HG02852 (cell line): ENCODE data around the gene CEACAM21.

Experiments
- ATAC-seq: cut with Tn5 transposase; IDR thresholded peaks from one replicate; pipeline ENCODE4 v1.9.1; 2021; ENCODE audit warnings: mild to moderate bottlenecking, moderate library complexity; ENCODE audit not compliant: unreplicated experiment

The CEACAM21 gene

DNA sequence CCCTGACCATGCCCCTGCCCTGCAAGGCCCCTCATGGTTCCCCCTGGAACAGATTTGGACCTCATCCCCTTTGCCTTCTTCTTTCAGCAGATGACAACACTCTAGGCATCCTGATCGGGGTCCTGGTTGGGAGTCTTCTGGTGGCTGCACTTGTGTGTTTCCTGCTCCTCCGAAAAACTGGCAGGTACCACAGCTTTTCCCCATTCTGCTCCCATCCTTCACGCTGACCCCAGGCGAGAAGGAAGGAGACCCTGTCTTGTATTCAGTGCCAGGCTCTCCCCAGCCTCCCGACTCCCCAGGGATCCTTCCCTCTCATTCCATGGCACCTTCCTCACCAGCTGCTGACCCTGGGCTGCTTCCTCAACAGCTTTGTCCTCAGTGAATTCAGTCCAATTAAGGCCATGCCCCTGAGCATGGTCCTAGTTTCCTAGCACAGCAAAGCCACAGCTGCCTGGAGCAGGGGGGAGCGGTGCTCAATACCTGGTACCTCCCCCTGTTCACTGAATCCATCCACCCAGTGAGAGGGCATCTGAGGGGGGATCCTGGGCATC, 8.4 kb downstream of the CEACAM21 start:
- ATAC-seq: no peak

- no peak for ATAC-seq
Measured at GRCh38 chr19:41584931-41585330, 9.0 kb downstream of the CEACAM21 start.

GRCh38 chr19:41586064-41586463, 10.1 kb downstream of the CEACAM21 start:
- ATAC-seq: no peak

DNA sequence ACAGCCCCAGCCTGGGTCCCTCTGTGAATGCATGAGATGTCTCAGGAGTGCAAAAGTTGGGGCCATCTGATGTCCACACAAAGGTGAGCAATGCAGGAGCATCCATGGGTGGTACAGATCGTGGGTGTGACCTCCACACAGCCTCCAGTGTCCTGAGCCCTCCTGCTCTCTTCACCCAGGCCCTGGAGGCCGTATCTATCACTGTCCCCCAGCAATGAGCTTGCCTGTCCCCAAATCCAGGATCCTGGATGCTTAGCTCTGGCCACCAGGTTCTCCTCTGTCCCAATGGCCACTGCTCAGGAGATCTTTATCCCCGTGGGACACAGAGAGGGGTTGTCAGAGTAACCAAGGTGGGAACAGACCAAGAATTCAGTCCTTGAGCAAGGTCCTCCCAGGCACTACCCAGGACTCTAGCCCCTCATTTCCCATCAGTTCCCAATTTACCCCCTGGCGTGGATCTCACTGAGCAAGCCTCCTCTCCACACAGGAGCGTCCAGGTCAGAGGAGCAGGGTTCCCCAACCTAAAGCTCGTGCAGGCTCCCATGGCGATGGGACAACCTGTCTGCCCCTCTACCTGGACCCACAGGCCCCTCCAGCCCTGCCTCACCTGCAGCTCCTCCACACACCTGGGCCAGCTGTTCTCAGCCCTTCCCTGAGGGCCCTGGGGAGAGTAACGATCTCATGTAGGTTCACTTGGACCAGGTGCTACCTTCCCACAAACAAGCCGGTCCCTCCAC, 11.3 kb downstream of the CEACAM21 start:
- no peak for ATAC-seq

DNA sequence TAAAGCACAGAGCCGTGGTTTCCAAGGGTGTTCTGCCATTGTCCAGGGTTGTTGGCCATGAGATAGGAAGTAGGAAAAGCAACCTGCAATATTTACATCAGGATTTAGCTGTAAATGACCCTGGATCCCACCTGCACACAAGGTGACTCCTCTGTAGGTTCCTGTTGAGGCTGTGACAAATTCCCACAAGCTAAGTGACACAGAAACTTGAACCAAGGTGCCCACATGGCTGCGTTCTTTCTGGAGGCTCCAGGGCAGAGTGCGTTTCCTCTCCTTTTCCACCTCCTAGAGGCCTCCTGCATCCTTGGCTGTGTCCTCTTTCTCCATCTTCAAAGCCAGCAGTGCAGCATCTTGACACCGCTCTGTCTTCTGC, 11.9 kb downstream of the CEACAM21 start:
- no peak for ATAC-seq

DNA sequence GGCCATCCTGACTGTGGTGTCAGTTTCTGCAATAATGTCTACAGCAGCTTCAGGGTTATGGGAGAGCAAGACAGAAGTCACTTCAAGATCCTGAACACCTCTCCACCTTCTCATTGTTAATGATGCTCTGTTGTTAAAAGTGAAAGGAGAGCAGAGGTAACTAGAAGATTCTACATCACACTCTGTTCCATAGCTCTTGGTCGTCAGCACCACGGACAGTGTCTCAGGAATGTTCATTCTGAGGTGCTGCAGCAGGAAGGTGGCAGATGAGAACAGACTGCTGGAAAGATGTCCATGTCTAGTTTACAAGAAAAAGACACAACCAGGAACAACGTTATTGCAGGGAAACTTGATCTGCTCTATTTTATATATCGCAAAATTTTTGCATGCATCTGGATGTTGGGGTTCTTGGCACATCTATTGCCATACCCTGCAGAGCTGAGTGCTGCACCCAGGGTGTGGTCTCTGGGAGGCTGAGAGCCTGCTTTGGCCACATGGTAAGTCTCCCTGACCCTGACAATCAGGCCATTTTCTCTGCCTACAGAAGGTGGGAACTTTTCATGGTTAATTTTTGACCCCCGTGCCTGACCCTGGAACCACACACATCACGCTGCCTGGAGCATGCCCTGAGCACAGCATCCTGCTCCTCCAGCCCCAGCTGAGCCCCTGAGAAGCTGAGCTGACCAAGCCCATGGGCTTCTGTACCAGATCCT, 12.7 kb downstream of the CEACAM21 start:
- no peak for ATAC-seq

DNA sequence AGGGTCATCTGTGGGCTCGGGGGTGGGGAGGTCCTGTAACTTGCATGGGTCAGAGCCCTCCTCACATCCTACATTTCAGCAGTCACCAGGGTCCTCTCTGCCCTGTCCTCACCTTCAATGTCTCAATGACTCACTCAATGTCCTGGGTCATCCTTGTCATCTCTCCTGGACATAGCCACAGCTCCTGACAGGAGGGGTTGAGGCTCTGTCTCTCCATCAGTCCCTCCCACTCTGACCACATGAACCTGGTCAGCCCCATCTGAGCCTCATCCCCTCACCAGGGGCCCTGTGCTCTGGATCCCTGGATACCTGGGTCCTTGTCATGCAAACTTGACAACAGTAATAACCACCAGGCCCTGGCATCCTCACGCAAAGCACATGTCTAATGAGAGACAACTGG, 13.4 kb downstream of the CEACAM21 start:
- ATAC-seq: no peak

- ATAC-seq: no peak
Measured at GRCh38 chr19:41590936-41591335, 15.0 kb downstream of the CEACAM21 start.

- ATAC-seq: no peak
Measured at GRCh38 chr19:41591951-41592562, 16.1 kb downstream of the CEACAM21 start.

- ATAC-seq: no peak
Measured at GRCh38 chr19:41595258-41595889, 19.4 kb downstream of the CEACAM21 start.

DNA sequence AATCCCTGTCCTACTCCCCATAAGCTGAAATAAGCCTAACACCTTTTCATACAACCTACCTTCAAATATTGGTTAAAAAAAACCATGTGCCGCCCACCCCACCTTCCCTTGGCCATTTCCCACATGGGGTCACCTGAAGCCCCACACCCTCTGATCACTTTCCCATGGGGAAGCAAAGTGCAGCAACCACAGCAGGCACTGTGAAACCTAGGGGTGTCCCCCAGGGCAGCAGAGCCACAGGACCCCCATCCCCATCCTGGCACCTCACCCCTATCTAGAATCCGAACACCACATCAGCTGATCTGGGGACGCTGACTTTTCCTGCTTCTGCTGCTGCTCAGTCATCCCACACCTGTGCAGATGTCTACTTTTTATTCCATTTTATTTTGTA, 19.9 kb downstream of the CEACAM21 start:
- no peak for ATAC-seq

DNA sequence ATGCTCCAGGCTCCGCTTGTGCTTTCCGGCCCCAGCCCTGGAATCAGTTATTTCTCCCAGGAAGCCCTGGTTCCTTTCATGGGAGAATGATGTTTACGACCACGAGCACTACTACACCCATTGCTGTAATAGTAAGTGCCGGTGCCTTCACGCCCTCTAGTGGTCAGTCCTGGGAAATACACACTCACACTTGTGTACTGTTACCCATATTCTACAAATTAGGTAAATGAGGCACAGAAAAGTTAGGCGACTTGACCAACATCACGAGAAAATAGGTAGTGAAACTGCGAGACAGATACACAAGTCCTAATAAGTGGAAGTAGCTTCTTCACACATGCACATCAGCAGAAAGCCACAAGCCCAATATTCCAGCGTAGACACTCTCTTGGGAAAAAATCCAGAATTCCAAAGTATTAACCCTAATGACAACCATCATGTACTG, 21.7 kb downstream of the CEACAM21 start:
- no peak for ATAC-seq

DNA sequence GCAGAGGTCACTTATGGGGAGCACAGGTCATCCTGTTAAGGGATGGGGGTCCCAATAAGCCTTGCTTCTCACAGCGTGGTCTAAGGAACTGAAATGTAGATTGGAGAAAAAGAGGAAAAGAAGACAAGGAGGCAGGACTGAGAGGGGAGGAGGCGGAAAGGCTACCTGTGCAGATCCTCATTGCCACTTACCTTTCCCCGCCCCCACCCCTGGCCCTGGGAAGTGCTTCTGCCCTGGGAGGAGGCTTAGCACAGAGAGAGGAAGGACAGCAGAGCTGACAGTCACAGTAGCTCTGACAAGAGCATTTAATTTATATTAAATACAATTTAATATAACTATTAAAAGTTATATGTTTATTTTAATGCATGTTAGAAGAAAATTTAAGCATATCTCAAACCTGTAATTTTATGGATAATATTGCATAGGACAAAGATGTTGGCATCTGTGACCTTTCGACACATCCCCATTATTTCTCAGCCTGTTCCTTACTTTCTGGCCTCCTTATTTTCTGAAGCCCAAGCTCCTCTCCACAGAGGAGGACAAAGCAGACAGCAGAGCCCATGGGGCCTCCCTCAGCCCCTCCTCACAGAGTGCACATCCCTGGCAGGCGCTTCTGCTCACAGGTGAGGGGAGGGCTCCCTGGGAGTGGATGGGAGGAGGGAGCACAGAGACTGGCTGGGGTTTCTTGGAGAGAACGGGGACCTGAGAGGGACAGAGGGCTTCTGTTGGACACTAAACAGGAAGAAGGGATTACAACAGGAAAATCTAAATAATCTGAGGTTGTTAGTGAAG, 23.4 kb downstream of the CEACAM21 start:
- no peak for ATAC-seq

DNA sequence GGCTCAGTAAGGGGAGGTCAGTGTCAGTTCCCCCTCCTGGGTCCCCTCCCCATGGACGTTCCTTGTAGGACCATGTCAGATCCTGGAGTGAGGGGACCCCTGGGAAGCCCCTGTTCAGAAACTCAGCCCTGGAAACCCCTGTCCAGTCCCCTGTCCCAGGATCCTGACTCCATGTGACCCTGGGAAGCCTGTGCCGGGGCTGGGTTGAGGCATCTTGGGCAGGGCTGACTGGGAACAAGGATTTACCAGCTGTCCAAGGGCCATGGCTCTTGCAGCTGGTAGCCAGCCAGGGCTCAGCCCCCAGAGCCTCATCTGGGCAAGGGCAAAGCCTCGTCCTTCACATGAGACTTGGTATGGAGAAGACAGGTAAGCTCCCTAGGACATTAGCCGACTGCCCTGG, 25.8 kb downstream of the CEACAM21 start:
- ATAC-seq: no peak

DNA sequence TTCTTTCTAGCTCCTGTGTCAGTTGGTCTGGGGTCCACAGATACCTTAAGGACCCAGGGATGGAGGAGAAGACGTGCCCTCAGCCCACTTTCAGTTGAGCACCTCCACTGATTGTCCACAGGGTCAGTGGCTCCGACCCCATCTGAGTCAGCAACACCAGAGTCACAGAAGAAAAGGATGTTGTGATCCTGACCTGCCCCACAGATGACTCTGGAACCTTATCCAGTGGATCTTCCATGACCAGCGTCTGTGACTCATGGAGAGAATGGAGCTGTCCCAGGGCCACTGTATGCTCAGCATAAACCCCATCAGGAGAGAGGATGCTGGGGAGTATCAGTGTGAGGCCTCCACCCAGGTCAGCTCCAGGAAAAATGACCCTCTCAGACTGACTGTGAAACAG, 28.9 kb downstream of the CEACAM21 start:
- no peak for ATAC-seq

DNA sequence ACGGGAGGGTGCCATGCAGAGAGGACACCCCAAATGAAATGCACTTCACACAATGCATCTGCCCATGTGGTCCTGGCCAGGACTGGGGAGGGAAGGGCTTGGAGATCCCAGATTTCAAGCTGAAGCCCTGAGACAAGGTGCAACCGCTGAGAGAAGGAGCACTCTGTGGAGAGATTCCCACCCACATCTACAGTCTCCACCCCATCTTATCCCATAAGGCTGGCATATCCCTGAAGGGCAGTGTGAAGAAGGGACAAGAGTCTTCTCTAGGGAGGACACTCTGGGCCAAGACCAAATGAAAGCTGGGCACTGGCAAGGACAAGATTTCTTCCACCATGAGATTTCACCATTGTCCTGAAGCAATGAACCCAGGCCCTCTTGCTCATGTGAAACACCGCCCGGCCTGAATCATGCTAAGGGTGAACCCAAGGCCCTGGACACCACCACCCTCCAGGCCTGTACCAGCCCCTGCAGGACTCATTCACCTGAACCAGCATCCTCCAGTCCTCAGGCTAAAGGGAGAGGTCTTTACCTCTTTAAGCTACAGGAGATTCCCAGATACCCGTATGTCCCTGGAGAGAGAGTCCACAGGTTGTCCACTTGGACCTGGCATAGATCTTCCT, 30.4 kb downstream of the CEACAM21 start:
- no peak for ATAC-seq

DNA sequence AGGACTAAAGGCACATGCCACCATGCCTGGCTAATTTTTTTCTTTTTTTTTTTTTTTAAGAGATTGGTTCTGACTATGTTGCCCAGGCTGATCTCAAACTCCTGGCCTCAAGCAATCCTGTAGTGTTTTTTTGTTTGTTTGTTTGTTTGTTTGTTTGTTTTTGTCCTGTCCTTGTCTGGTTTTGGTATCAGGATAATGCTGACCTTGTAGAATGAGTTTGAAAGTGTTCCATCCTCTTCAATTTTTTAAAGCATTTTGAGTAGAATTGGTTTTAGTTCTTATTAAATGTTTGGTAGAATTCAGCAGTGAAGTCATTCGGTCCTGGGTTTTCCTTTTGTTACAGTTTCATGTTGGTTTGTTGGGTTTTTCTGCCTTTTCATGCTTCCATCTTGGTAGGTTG, 31.7 kb downstream of the CEACAM21 start:
- ATAC-seq: no peak

DNA sequence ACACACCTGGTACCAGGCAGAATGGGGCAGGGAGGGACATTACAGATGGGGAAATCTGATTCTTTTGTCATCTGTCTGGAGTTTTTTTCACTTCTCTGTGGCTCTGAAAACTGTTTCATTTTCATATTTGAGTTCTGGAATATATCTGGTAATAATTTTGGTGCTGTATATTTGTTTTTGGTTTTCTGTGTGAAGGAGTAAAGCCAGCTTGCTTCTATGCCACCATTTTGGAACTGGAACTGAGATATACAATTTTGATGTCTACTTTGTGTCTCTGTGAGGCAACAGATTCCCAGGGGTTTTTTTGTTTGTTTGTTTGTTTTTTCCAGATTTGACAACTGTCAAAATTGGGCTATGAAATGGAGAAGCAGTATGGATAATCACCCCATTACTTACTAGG, 34.8 kb downstream of the CEACAM21 start:
- ATAC-seq: no peak

DNA sequence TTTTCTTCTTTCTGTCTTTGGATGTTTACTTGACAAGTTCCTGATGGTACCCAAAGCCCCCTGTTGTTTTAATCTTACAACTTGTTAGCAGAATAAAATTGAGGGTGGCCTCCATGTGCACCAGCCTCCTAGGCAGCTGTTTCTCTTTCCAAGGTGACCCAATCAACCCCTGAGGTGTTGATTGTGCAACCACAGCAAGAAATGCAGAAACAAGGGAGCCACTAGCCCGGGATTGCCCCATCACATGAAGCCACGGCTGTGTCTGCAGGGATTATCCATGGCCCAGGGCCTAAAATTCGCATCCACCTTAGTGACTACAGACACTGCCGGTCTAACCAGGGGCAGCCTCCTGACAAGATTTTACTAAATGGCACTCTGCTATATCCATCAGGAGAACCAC, 36.5 kb downstream of the CEACAM21 start:
- ATAC-seq: no peak

DNA sequence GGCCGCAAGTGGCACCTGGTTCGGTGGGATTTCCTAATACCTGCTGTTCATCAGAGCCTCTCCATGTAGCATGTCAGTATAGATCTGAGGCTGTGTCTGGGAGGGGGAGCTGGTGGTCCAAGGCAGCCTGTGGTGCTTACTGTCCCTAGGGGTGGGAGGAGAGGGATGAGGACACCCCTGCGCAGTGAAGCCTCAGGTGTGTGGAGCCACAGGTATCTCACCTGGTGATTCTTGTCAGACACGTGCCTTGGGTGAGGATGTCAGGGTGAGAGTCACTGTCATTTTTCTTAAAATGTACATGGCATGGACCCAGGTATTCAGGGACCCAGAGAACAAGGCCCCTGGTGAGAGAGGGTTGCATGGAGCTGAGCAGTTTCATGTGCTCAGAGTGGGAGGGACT, 39.2 kb downstream of the CEACAM21 start:
- no peak for ATAC-seq
